Neural cell (in vitro differentiated cells): ENCODE results near the gene PLEKHA7. TPM values are rescaled to one million over a fixed set of nuclear protein-coding genes. Genes with fewer than 3 reads are reported as not detected.

Source experiments
- H2AFZ ChIP-seq: fragments of 200-600, 300-800 bp; sonication (generic), shearing (Covaris generic); 2 replicates; pipeline ENCODE4 v1.6.0; 2014; ENCODE audit warnings: low read depth, mild to moderate bottlenecking, antibody characterized with exemption, low read length, moderate library complexity
- H3F3A ChIP-seq: fragments of 200-600 bp; shearing (Covaris generic); 2 replicates; pipeline ENCODE4 v1.6.1; 2016; ENCODE audit warnings: mild to moderate bottlenecking, moderate library complexity, mixed read lengths, antibody characterized with exemption, low read length; ENCODE audit not compliant: insufficient read depth, poor library complexity, severe bottlenecking
- H3K27ac ChIP-seq: fragments of 200-600, 300-800 bp; sonication (generic), shearing (Covaris generic); 2 replicates; pipeline ENCODE4 v1.5.1; 2014; ENCODE audit warnings: mild to moderate bottlenecking, low read length, moderate library complexity
- H3K27me3 ChIP-seq: fragments of 300-800, 200-600 bp; sonication (generic), shearing (Covaris generic); 2 replicates; pipeline ENCODE4 v1.6.0; 2014; ENCODE audit warnings: mild to moderate bottlenecking, low read depth, low read length, moderate library complexity; ENCODE audit not compliant: insufficient read depth
- H3K36me3 ChIP-seq: fragments of 300-800, 200-600 bp; sonication (generic), shearing (Covaris generic); 2 replicates; pipeline ENCODE4 v1.5.1; 2014; ENCODE audit warnings: mild to moderate bottlenecking, antibody characterized with exemption, low read length, moderate library complexity; ENCODE audit not compliant: insufficient read depth
- H3K4me2 ChIP-seq: fragments of 300-800, 200-600 bp; sonication (generic), shearing (Covaris generic); 2 replicates; pipeline ENCODE4 v1.6.0; 2014; ENCODE audit warnings: mild to moderate bottlenecking, low read length
- H3K4me3 ChIP-seq: fragments of 300-800, 200-600 bp; sonication (generic), shearing (Covaris generic); 2 replicates; pipeline ENCODE4 v1.5.1; 2014; ENCODE audit warnings: mild to moderate bottlenecking, low read length, moderate library complexity
- H3K79me2 ChIP-seq: fragments of 200-600 bp; shearing (Covaris generic); replicated peaks from 2 replicates; pipeline ENCODE4 v1.6.0; 2014; ENCODE audit warnings: mild to moderate bottlenecking, low read length, moderate library complexity; ENCODE audit not compliant: insufficient read depth
- H3K9ac ChIP-seq: fragments of 300-800, 200-600 bp; sonication (generic), shearing (Covaris generic); 2 replicates; pipeline ENCODE4 v1.6.1; 2016; ENCODE audit warnings: mild to moderate bottlenecking, low read length, mixed read lengths
- H3K9me2 ChIP-seq: fragments of 200-600 bp; shearing (Covaris generic); 2 replicates; pipeline ENCODE4 v1.6.1; 2016; ENCODE audit warnings: mild to moderate bottlenecking, low read length, mixed read lengths; ENCODE audit not compliant: insufficient read depth
- H3K9me3 ChIP-seq: fragments of 200-600, 300-800 bp; sonication (generic), shearing (Covaris generic); 2 replicates; pipeline ENCODE4 v1.6.1; 2016; ENCODE audit warnings: mild to moderate bottlenecking, mixed run types, low read length, moderate library complexity, mixed read lengths
- H4K20me1 ChIP-seq: fragments of 200-600 bp; shearing (Covaris generic); 2 replicates; pipeline ENCODE4 v1.6.1; 2016; ENCODE audit warnings: mild to moderate bottlenecking, mixed run types; ENCODE audit not compliant: insufficient read depth
- CTCF ChIP-seq: fragments of 450-650 bp; IDR thresholded peaks from 2 replicates; pipeline ENCODE4 v1.5.1; 2014; ENCODE audit warnings: antibody characterized with exemption, mild to moderate bottlenecking, moderate library complexity; ENCODE audit not compliant: poor library complexity, severe bottlenecking
- EP300 ChIP-seq: fragments of 450-650 bp; conservative IDR thresholded peaks from 2 replicates; pipeline ENCODE4 v1.6.1; 2014; ENCODE audit warnings: antibody characterized with exemption, mild to moderate bottlenecking, moderate library complexity; ENCODE audit not compliant: poor library complexity, severe bottlenecking
- EZH2 ChIP-seq: fragments of 200-600, 300-800 bp; shearing (Covaris generic), sonication (generic); IDR thresholded peaks from 2 replicates; pipeline ENCODE4 v1.6.1; 2014; ENCODE audit warnings: antibody characterized with exemption, low read length, borderline replicate concordance, mild to moderate bottlenecking; ENCODE audit not compliant: insufficient read depth, poor library complexity, severe bottlenecking
- MXI1 ChIP-seq: fragments of 450-650 bp; conservative IDR thresholded peaks from 2 replicates; pipeline ENCODE4 v1.6.1; 2014; ENCODE audit warnings: antibody characterized with exemption, mild to moderate bottlenecking; ENCODE audit not compliant: poor library complexity, severe bottlenecking
- POLR2AphosphoS5 ChIP-seq: IDR thresholded peaks from 2 replicates; pipeline ENCODE4 v1.6.1; 2012
- RAD21 ChIP-seq: fragments of 450-650 bp; conservative IDR thresholded peaks from 2 replicates; pipeline ENCODE4 v1.6.1; 2014; ENCODE audit warnings: antibody characterized with exemption, mild to moderate bottlenecking, moderate library complexity
- SMC3 ChIP-seq: fragments of 450-650 bp; conservative IDR thresholded peaks from 2 replicates; pipeline ENCODE4 v1.6.1; 2014; ENCODE audit warnings: antibody characterized with exemption, mild to moderate bottlenecking, moderate library complexity; ENCODE audit not compliant: poor library complexity
- TAF1 ChIP-seq: IDR thresholded peaks from 2 replicates; pipeline ENCODE4 v1.6.1; 2012; ENCODE audit warnings: low read depth
- polyA plus RNA-seq: library from polyadenylated mRNA; depleted of rRNA; stranded (reverse); fragments of >200 nt; gene quantifications from 2 replicates; pipeline ENCODE4 v1.2.3, GENCODE V29; 2014
- TF ChIP-seq, protein P1 (sequence below): IDR thresholded peaks from 2 replicates; pipeline ENCODE4 v1.6.1; 2012; ENCODE audit warnings: borderline replicate concordance

The PLEKHA7 gene
- polyA plus RNA-seq, 1 donor from 2014 or later, result 45.7 TPM

- no peak for TF ChIP-seq RAD21
- TF ChIP-seq POLR2AphosphoS5, result no peak
- no peak for TF ChIP-seq MXI1
- no peak for TF ChIP-seq EZH2
- TF ChIP-seq CTCF, result no peak
- TF ChIP-seq, protein P1, sequence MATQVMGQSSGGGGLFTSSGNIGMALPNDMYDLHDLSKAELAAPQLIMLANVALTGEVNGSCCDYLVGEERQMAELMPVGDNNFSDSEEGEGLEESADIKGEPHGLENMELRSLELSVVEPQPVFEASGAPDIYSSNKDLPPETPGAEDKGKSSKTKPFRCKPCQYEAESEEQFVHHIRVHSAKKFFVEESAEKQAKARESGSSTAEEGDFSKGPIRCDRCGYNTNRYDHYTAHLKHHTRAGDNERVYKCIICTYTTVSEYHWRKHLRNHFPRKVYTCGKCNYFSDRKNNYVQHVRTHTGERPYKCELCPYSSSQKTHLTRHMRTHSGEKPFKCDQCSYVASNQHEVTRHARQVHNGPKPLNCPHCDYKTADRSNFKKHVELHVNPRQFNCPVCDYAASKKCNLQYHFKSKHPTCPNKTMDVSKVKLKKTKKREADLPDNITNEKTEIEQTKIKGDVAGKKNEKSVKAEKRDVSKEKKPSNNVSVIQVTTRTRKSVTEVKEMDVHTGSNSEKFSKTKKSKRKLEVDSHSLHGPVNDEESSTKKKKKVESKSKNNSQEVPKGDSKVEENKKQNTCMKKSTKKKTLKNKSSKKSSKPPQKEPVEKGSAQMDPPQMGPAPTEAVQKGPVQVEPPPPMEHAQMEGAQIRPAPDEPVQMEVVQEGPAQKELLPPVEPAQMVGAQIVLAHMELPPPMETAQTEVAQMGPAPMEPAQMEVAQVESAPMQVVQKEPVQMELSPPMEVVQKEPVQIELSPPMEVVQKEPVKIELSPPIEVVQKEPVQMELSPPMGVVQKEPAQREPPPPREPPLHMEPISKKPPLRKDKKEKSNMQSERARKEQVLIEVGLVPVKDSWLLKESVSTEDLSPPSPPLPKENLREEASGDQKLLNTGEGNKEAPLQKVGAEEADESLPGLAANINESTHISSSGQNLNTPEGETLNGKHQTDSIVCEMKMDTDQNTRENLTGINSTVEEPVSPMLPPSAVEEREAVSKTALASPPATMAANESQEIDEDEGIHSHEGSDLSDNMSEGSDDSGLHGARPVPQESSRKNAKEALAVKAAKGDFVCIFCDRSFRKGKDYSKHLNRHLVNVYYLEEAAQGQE, result no peak
- TF ChIP-seq EP300, result no peak
- TF ChIP-seq TAF1, result no peak
- TF ChIP-seq SMC3, result no peak
- H3K27ac ChIP-seq, result no peak overlapping the region
- H3K27me3 ChIP-seq, result no peaks in the 10 kb centered on the region
- H3F3A ChIP-seq, result no peaks in the 10 kb centered on the region
- H2AFZ ChIP-seq, result no peak overlapping the region
- H3K4me2 ChIP-seq, result no peak overlapping the region
- no peaks in the 10 kb centered on the region for H3K9me2 ChIP-seq
- no peaks in the 10 kb centered on the region for H3K9me3 ChIP-seq
- H3K4me3 ChIP-seq, result no peak overlapping the region
- H3K9ac ChIP-seq, result no peak overlapping the region
- H3K36me3 ChIP-seq, result no peaks in the 10 kb centered on the region
- H3K79me2 ChIP-seq, result no peaks in the 10 kb centered on the region
- no peaks in the 10 kb centered on the region for H4K20me1 ChIP-seq
Measured at GRCh38 chr11:17008099-17008498, 6.1 kb downstream of the PLEKHA7 start.

- H4K20me1 ChIP-seq, result no peaks in the 10 kb centered on the region
- no peak overlapping the region for H3K4me2 ChIP-seq
- H3K79me2 ChIP-seq, result no peaks in the 10 kb centered on the region
- no peaks in the 10 kb centered on the region for H3K9me2 ChIP-seq
- H3K27me3 ChIP-seq, result no peaks in the 10 kb centered on the region
- H3K4me3 ChIP-seq, result no peak overlapping the region
- no peak overlapping the region for H2AFZ ChIP-seq
- TF ChIP-seq CTCF, result no peak
- no peak for TF ChIP-seq MXI1
- TF ChIP-seq, protein P1, result no peak
- TF ChIP-seq EZH2, result no peak
- TF ChIP-seq TAF1, result no peak
- TF ChIP-seq EP300, result no peak
- no peak for TF ChIP-seq SMC3
- TF ChIP-seq POLR2AphosphoS5, result no peak
- TF ChIP-seq RAD21, result no peak
- H3K36me3 ChIP-seq, result no peaks in the 10 kb centered on the region
- no peaks in the 10 kb centered on the region for H3F3A ChIP-seq
- no peaks in the 10 kb centered on the region for H3K9me3 ChIP-seq
- H3K9ac ChIP-seq, result no peak overlapping the region
- no peak overlapping the region for H3K27ac ChIP-seq
Measured at GRCh38 chr11:17005646-17006045, 8.6 kb downstream of the PLEKHA7 start.
